GM18867 (cell line): ENCODE results near the gene OSBPL10.
"Not testable (repeated sequence)": the region's sequence is repeated elsewhere in the genome, so short reads cannot be mapped to it uniquely, and the experiment has no call there.

ENCODE experiments used
- ATAC-seq: cut with Tn5 transposase; IDR thresholded peaks from one replicate; pipeline ENCODE4 v1.9.1; 2021; ENCODE audit warnings: mild to moderate bottlenecking, moderate library complexity; ENCODE audit not compliant: unreplicated experiment

Gene OSBPL10

DNA sequence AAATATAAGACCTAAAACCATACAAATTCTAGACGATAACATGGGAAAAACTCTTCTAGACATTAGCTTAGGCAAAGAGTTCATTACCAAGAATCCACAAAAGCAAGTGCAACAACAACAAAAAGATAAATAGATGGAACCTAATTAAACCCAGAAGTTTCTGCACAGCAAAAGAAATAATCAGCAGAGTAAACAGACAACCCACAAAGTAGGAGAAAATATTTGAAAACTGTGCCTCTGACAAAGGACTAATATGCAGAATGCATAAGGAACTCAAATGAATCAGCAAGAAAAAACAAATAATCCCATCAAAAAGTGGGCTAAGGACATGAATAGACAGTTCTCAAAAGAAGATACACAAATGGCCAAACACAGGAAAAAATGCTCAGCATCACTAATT lies 198.8 kb downstream of the OSBPL10 start:
- ATAC-seq, result not testable (repeated sequence)

DNA sequence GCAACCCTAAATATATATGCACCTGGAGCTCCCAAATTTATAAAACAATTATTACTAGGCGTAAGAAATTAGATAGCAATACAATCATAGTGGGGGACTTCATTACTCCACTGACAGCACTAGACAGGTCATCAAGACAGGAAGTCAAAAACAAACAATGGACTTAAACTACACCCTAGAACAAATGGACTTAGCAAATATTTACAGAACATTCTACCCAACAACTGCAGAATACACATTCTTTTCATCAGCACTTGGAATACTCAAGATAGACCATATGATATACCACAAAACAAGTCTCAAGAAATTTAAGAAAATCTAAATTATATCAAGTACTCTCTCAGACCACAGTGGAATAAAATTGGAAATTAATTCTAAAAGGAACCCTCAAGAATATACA lies 201.5 kb downstream of the OSBPL10 start:
- ATAC-seq, result no peak

DNA sequence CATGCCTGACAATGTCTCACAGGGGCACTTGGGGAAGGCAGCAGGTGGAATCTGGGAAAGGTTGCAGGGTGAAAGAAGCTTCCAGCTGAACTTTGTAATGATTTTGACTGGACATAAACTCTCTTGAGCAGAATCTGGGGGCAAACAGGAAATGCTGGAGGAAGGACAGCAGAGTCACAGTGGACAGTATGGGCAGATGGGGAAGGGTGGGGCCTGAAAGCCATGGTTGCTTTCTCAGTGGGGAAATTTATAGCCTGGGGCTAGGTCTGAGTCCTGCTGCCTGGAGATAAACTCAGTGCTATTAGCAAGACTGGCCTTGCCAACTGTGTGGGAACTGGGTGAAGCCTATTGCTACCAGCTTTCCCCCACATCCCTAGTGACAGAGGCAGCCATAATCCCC lies 203.2 kb downstream of the OSBPL10 start:
- no peak for ATAC-seq

DNA sequence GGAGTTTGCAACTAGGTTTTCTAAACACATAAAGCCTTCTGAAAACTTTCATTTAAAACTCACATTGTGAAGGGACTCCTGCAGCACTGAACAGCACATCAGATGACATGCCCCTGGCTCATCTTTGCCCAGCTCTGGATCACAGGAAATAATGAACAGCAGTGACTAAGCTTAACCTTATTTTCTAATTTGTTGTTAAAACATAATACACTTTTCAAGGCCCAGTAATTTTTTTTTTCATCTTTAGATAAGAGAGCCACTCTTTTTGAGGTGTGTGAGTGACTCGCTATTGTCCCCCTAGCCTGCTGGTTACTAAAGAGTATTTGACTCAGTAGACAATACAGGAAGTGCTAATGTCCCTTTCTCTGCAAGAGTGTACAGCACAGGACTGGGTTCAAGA lies 204.0 kb downstream of the OSBPL10 start:
- ATAC-seq, result no peak

DNA sequence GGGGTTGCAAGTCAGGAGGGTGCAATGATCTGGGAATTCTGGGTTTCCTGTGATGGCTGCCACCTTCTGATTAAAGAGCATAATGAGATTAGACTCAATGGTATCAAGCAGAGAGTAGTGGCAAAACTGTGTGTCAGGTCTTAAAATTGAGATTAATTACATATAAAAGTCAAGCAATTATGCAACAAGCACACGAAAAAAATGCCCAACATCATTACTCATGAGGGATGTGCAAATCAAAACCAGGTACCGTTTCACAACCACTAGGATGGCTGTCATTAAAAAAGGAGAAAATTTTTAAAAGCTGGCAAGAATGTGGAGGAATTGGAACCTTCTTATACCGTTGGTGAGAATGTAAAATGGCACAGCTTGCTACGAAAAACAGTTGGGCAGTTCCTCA lies 205.0 kb downstream of the OSBPL10 start:
- no peak for ATAC-seq

DNA sequence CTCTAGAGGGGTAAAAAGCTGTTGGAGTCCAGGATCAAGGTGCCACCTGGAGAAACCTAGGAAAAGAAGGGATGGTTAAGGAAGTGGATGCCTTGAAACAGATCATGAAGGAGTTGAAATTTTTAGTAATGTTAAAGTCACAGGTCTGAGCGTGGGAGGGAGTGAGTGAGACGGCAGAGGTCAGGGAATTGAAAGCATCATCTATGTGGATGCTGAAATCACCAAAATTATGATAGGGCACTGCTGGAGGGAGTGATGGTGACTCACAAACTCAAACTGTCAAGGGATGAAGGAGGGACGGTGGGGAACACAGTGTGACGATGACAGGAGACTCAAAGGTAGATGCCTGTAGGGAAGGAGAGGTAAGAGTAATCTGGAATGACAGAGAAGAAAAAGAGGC lies 205.7 kb downstream of the OSBPL10 start:
- ATAC-seq, result no peak

DNA sequence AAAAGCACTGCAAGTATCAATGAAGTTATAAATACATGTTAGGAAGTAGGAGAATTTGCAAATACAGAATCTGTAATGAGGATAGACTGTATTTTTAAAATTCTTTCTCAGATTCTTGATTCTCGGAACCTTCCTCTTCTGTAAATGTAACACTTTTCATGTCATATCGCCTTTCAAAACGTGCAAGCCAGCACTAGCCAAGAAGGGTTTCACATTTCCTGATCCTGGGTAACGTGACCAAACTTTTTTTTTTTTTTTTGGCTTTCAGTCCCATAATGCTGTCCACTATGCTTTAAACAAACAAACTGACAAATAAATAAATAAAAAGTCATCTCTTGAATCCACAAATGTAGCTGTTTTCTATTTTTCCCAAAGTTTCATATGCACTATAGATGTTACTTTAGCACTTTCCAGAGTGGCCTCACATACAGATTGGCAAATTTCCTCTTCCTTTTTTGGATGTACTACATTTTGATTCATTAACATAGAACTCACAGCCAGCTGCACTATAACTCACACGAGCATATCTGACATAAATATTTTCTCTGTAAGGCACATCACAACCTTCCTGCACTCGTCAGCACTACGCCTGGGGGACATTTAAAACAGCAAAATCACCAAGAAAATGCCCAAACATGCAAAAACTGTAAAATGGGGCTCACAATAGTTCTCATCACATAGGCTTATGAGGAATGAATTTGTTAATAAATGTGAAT lies 208.1 kb downstream of the OSBPL10 start:
- no peak for ATAC-seq

DNA sequence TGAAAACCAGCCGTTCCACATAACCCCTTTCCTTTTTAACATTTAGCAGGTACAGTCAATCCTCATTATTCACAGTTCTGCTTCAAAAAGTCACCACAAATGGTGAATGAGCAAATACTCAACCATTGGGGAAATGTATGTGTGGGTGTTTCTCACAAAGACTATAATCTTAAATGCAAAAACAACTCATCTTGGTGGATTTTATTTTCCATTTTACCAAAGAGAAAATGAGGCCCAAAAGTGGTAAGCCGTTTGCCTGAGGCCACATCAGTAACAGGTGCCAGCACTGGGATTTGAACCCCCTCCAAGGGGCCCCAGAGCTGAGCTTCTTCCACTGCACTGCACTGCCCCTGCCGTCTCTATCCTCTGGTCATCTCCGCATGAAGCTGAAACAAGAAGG lies 208.8 kb downstream of the OSBPL10 start:
- ATAC-seq, result no peak

DNA sequence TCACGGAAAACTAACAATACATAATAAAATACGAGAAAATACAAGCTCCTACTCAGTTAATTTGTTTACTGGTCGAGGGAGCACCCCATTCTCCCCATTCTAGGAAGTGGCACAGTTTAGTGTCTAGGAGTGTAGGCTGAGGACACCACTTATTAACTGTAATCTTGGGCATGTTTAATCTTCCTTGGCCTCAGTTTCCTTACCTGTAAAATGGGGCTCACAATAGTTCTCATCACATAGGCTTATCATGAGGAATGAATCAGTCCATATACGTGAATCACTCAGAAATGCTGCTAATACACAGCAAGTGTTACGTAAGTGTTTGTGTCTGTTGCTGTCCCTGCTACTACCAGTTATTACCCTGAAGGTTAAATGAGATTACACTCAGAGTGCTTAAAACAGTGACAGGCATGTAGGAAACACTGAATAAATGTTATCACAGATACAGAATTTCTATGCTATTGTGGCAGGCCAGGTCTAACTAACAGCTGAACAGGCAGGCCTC lies 210.2 kb downstream of the OSBPL10 start:
- no peak for ATAC-seq

DNA sequence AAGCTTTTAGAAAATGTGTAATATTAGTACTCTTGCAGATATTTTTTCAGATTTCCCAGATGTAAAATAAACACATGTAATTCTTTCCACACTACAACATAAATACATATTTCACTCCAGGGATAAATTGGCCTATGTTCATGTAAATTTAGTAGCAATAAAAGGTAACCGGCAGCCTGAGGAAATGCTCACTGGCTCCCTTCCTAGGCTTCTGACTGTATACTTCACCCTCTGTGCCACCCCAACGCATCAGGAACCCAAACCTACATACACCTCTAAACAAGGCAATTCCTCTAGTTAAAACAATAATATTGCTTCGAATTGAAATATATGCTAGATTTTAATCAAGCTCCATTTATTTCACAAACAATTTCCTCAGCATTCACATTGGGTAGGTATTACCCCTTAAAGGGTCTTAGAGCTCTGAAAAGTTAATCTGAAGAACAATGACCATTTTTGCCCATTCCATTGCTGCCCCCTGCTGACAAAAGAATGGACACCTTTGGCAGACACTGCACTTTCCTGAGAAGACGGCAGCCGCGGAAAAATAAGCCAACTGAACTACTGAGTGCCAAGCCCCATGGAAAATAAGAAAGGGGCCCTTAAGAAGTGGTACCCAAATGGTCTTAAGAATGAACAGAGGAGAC lies 212.5 kb downstream of the OSBPL10 start:
- no peak for ATAC-seq

DNA sequence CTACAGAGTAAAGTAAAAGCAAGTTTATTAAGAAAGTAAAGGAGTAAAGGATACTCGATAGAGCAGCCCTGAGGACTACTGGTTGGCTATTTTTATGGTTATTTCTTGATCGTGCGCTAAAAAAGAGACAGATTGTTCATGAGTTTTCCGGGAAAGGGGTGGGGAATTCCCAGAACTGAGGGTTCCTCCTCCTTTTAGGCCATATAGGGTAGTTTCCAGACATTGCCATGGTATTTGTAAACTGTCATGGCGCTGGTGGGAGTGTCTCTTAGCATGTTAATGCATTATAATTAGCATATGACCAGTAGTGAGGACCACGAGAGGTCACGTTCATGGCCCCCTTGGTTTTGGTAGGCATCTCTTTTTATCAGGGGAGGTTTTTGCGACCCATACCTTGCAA lies 213.1 kb downstream of the OSBPL10 start:
- no peak for ATAC-seq

DNA sequence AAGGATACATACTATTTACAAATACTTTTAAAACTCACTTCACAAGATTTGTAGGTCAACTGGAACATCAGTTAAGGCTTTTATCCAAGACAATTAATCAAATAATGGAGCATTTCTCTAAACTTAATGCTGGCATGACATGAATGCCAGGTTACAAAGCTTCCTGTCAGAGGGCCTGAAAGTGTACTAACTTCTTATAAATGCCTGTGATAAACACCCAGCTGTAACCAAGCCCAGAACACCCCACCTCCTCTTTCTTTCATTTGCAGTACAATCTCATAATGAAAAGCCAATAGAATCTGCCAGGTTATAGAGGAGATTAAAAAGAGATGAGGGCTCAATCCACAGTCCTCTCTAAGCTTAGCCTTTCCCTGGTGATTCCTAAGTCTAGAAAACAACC lies 214.4 kb downstream of the OSBPL10 start:
- no peak for ATAC-seq

DNA sequence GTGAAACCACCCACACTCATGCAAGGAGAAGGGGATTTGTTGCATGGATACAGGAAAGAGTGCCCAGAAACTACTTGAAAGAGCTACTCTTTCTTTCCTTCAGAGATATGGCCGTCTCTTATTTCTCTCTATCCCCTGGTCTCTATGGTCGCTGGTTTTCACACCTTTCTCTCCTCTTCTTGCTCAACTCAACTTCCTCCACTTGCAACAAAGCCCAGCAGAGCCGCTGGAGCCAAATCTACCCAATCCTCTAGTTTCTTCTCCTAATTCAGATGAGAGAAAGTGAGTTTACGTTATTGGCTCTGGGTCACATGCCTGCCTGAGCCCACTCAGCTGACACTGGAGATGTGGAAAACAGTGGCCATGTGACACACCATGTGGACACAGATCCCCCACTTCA lies 215.2 kb downstream of the OSBPL10 start:
- ATAC-seq, result no peak

DNA sequence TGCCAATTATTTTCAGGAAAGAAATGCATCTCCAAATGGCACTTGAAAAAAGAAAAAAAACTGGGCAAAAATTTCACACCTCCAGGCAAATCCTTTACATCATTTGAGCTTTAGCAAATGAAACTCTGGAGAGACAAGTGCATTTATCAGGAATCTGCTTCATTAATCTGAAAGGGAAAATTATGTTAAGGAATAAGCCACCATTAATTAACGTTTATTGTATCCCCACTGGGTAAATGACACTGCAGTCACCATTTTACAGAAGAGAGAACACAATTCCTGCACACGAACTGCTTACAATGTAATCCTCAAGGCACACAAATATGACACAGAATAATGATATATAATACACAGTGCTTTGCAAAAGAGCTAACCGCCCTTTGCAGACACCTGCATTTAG lies 217.3 kb downstream of the OSBPL10 start:
- no peak for ATAC-seq

DNA sequence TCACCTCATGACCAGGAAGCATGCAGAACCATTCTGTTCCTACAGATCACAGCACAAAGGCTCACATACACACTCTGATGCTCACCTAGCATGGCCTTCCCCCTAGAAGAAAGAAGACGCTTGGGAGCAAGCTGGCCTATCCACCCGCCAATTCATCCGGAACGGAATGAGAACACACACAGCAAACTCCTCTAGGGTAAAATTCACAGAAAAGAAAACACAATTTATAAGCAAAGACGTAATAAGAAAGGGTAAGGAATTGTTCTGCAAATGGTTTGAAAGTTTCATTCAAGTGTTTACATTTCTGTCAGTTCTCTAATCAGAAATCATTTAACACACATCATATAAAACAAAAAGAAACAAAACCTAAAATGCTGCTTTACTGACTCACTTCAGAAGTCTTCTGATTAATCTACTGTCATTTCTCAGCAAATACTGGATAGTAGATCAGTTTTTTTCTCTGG lies 218.1 kb downstream of the OSBPL10 start:
- no peak for ATAC-seq

DNA sequence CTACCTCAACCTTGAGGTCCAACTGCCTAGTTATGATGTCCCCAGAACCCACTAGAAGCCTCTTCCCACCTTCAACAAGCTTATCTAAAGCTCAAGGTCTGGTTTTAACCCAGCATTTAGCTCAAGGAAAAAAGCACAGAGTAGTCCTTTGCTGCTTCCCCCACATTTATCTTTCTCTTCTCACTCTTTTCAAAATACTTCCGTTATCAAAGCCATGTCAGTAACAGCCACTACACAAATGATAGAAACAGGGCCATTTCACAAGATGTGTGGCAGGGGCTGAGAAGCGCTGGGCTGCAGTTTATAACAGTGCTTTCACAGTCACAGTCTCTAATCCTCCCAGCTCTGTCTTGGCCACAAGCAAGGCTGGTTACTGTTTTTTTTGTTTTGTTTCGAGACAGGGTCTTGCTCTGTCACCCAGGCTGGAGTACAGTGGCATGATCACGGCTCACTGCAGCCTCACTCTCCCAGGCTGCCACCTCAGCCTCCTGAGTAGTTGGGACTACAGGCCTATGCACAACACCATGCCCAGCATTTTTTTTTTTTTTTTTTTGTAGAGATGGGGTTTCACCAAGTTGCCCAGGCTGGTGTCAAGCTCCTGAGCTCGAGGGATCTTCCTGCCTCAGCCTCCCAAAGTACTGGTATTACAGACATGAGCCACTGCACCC lies 218.8 kb downstream of the OSBPL10 start:
- peak; percentile 68 for ATAC-seq

DNA sequence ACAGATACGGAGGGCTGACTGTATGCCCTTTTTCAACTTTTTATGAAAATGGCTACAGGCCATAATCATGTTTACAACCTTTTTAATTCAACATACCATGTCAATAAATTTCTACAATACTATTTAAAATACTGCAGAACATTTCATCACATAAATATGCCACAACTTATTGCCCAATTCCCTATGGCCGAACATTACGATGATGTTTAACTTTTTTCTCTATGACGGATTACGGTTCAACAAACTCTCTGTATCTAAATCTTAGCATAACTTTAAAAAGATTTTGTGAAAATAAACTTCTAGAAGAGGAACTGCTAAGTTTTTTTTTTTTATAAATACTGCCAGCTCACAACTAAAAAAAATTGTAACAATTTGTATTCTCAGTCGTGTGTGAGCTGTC lies 220.4 kb downstream of the OSBPL10 start:
- ATAC-seq, result no peak

DNA sequence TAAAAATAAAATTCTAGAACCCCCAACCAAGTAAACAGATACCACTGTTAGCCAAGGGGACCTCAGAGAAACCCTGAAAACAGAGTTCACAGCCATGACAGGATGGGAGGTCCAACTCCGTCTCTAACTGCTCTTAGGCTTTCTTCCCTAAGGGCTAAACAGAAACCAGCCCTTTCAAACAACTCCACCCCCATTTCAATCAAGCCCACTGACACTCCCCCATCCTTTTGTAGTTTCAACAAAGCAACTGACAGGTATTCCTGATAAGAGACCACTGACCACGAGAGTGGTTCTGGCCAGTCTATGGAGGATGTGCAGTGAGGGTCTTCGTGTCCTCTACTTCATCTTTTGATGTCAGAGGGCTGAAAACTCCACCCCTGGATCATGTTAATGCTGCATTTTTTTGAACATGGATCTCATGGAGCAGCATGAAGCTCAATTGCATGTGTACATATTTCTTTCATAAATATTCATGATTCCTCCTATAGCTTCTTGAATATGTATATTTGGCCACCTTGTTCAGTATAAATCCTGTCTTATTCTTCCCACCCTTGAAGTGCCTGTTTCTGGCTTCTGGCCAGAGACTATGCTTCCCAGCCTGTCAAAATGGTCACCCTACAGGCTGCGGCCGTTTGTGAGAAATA lies 222.6 kb downstream of the OSBPL10 start:
- ATAC-seq, result no peak

DNA sequence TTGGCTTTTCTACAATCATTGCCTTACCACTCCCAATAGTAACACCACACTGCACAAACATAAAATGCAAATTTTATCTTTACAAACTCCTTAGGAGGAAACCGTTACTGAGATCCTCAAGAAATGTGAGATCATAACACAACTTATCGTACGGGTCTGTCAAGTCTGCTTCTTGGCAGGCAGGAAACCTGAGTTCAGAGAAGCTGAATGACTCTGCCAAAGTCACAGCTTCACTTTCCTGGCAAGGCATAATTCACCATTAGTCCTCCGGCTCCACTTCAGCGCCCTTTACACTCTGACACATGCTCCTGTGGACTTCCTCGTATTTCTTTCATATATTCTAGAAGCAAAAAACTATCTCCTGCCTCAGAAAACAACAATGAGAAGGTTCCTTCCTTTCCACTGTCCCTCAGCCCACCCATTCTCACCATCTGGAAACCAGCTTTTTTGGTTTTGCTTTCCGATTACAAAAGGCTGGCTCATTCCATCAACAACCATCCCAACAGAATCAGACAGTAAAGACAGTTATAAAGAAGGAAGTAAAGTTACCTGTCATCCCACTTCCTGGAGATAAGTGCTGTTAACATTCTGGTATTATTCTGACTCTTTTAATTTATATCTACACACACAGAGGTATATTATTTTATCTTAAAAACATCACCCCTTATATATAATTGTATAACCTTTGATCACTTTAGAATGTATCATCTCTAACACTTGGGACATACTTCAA lies 225.0 kb downstream of the OSBPL10 start:
- ATAC-seq, result no peak

DNA sequence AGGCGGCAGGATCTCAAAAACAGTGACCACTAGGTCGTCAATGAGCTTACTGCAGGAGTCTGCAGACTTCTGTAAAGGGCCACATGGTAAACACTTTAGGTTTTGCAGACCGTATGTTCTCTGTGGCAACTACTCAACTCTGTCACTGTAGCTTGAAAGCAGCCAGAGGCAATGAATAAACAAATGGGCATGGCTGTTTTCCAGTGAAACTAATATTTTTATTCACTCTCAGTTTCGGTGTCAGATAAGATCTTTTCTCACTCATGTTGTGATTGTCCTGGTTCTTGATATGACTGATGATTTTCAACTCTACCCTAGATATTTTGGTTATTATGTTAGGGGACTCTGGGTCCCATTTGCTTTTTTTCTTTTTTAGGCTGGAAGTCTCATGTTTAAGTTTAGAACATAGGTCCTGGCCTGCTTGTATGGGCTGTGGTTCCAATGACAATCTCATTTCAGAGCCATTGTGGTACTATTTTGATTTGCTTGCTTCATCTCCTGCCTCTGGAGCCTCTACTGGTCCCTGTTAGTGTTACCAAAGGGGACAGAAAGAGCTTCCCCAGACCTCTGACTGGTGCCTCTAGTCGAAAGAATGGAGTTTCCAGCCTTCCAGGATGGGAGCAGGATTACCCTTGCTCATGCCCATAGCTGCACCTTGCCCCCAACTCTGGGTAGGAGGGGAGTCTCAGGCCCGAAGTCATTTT lies 226.3 kb downstream of the OSBPL10 start:
- peak; percentile 96 for ATAC-seq
